ENCODE results near the gene EIF3I.

The EIF3I gene

DNA sequence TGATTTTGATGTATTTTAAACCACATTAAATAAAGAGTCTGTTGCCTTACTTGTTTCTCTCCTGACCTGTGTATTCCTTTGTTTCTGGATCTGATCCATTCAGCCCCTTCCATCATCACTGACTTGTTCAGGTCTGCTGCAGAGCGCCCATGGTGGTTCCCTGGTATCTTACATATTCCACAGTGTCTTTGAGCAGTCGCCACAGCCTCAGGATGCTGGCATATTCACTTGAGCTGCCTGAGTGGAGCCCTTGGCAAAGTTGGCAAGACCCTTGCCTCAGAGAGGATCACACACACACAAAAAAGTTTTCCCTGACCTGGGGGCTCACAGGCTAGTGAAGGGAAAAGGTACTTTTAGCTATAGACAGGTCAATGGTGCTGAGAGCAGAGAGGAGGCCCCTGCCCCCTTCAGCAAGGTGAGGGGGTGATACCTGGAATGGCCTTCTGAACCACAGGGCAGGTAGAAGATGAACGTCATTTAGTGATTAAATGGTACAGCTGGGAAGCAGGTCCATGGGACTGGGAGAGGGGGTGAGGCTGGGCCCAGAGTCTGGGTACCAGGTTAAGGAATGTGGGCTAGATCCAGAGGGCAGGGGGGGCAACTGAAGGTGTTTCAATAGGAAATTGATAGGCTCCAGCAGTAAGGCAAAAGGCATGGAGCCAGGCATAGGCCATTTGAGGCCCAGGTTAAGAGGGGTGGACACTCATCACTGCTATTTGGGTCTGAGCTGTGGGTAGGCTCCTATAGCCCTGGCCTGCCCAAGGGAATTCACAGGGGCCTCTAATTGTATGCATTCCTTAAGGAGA lies 23.8 kb upstream of the EIF3I start:
- no peak for DNase-seq (ENCODE audit: low read depth)

DNA sequence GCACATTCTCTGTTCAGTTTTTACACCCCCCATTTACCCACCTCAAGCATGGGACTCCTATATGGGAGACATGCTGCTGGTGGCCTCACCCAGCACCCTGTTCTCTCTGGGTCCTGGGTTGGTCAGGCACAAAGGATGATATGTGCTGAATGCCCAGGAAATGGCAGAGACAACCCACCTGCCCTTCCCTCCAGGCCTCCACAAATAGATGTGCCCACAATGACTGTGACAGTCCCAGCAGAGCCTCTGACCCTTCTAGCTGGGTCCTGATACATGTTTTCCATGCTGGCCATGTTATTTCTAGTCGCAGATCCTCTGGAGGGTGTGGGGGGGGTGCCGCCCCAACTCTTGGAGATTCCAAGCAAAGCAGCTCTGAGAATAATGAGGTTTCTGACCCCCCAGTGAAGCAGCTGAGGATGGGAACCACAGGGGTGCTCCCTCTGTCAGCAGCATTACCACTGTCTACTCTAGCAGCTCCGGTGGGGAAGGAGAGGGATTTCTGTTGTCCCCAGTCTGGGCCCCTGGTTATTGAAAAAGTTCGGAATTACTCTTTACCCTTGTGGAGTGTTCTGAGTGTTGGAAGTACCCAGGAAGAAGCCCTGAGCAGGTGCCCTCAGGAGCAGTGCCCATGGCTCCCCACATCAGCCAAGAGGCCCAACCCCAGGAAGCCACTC lies 23.0 kb upstream of the EIF3I start:
- DNase-seq (ENCODE audit: low read depth): no peak

DNA sequence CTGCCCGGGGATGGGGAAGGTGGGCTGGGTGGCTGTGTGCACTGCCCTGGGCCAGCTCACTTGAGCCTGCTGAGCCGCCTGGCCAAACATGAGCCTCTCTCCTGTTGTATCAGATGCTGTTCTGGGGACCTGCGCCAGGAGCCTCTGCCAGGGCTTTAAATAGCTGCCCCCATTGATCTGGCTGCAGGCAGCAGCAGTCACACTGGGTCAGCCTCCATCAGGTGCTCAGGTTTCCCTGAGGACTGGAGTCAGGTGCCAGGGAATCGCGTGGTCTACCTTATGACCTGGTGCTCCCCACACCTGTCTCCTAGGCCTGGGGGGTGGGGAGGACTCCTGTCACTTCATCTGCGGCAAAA lies 22.5 kb upstream of the EIF3I start:
- DNase-seq (ENCODE audit: low read depth): no peak

DNA sequence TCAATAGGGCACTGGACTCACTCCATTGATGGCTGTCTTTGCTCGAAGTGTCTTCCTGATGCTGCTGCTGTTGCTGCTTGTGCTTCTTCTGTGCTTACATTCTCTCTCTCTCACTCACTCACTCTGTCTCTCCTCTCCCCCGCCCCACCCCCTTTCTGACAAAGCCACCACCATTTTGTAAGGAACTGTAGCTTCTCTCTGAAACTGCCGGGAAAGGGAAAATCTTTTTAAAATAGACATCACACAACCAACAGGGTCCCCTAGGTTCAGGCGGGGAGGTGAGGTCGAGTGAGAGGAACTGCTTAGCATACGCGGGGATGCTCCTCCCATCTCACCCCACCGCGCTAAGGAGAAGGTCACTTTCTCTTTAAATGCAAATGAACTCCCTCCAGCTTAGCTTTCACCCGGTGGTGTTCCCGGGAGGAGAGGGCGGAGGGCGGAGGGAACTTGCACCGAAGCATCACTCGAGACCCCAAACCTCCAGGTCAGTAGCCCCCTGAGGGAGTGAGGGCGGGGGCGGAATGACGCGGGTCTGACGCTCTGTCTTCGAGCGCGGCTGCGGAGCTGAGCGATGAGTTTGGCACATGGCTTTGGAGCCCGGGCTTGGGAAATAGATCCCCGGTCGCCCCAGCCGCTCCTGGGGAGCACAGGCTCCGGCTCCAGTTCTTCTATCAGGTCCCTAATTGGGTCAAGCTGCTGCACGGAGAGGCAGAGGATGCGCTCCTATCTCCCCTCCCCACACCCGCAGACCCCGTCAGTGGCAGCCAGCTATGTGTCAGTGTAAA lies 21.8 kb upstream of the EIF3I start, which contains the start of gene CCDC28B:
Gene CCDC28B (plus strand): TSS at position 370 of the 785 bp plus-strand sequence. CDS start 1,341 bp downstream, outside the sequence.
- no peak for DNase-seq (ENCODE audit: low read depth)

DNA sequence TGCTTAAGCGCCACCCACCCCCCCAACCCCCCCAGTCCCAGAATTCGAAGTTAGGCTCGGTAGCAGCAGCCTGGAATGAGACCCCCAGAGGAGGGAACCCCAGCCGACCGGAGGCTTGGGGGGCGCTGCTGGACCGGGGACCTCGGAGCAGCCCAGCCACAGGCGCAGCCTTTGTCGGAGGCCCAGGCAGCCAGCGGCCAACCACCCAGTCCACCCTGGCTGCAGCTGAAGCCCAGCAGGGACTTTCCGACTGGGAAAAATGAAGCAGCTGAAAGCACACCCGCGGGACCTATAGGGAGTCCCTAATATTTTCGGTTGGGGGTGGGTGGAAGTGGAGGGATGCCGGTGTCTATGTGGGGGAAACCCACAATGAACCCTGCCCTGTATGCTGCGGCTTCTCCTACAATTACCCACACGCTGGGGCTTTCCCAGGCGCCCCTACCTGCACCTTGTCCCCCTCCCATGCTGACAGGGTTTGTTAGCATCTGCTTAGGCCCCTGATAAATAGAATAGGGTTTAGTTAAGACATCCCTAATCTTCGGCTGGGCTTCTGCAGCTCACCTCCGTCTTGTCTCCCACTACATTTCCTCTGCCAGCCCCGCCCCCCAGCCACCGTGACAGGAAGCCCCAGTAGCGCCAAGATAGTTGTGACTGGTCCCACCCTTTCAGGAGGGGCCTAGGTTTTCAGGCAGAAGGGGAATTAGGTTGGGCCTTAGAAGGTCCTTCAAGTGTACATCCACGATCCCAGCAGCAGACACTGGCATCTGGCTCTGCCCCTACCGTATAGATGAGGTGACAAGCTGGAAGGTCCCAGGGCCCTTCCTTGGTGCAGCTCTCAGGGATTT lies 21.0 kb upstream of the EIF3I start:
- no peak for DNase-seq (ENCODE audit: low read depth)

DNA sequence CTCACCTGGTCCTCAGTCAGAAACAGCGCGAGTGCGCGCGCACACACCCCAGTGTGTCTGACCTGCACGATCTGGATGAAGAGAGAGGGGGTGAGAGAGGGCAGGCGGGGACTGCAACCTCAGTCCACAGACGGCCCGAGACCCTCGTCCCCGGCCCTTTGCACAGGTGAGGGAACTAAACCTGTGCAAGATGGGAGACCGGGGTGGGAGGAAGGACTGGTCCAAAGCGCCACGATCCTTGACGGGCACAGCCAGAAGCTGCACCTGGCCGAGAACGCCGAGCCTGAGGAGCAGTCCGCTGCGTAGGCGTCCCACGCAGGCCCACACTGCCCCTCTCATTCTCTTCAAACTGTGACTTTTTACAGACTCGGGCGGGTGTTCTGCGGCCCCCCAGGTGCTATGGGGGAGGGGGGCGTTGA lies 17.3 kb upstream of the EIF3I start:
- no peak for DNase-seq (ENCODE audit: low read depth)

DNA sequence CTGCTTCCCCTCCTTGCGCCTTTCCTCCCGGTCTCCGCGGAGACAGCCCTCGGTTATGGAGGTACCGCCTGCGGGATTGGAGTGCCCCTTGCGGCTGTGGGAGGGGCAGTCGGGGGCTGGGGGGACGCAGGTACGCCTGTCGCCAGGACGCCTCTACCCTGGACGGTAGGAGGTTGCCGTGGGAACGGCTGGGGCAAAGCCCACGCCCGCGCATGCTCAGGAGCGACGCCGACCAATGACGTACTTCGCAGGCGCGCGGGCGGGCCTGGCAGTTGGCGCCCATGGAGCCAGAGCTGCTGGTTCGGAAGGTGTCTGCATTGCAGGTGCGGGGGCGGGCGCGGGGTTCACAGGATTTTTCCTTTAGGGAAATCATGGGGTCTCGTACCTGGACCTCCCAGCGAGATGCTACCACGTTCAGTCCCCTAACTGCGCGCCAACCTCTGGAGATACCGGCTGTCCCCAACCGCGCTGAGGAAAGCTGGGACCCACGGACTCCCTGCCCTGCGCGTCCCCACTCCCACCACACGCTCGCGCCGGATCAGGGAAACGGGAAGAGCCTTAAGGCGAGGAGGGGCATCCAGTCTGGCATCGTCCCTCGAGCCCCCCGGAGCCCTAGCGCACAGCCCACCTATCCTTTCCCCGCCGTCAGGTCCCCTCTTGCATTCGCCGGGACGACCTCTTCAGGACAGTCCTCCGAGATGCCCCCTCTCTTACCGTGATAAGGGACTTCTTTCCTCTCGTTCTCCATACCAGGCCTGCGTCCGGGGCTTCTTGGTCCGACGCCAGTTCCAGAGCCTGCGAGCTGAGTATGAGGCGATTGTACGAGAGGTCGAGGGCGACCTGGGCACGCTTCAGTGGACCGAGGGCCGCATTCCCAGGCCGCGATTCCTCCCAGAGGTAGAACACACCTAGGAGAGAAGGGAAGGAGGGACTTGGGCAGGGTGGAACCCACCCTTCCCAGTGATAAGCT lies 16.5 kb upstream of the EIF3I start, which contains the start of gene IQCC:
Gene IQCC (plus strand): TSS at position 271 of the 970 bp plus-strand sequence. CDS start 11 bp downstream, at position 282.
- DNase-seq (ENCODE audit: low read depth): peak; percentile 61

DNA sequence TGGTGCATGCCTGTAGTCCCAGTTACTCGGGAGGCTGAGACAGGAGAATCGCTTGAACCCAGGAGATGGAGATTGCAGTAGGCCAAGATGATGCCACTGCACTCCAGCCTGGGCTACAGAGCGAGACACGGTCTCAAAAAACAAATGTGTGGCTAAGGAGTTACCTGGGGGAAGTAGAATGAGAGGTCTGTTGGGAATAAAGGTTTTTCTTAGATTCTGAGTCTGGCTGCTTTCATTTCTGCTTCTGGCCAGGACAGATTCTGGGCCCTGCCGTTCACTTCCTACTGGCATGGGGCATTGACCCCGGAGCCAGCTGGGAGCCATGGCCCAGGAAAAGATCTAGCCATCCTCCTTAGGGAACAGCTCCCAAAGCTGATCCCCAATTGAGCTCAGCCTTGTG lies 13.7 kb upstream of the EIF3I start:
- DNase-seq (ENCODE audit: low read depth): no peak

DNA sequence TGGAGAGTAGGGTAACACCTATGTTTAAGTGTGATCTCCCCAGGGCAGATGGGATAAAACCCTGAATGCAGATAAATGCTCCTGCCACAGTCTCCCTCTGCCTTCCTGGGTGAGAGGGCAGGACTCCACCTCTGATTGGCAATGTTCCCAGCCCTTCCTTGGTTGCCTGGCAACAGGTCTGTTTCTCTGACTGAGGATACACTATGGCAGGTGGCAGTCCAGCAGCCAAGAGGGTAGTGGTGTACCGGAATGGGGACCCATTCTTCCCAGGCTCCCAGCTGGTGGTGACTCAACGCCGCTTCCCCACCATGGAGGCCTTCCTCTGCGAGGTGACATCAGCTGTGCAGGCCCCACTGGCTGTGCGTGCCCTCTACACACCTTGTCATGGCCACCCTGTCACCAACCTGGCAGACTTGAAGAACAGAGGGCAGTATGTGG lies 13.3 kb upstream of the EIF3I start, which contains the start of gene DCDC2B:
Gene DCDC2B (plus strand): TSS at position 199 of the 438 bp plus-strand sequence. CDS start 5 bp downstream, at position 204.
- DNase-seq (ENCODE audit: low read depth): no peak

DNA sequence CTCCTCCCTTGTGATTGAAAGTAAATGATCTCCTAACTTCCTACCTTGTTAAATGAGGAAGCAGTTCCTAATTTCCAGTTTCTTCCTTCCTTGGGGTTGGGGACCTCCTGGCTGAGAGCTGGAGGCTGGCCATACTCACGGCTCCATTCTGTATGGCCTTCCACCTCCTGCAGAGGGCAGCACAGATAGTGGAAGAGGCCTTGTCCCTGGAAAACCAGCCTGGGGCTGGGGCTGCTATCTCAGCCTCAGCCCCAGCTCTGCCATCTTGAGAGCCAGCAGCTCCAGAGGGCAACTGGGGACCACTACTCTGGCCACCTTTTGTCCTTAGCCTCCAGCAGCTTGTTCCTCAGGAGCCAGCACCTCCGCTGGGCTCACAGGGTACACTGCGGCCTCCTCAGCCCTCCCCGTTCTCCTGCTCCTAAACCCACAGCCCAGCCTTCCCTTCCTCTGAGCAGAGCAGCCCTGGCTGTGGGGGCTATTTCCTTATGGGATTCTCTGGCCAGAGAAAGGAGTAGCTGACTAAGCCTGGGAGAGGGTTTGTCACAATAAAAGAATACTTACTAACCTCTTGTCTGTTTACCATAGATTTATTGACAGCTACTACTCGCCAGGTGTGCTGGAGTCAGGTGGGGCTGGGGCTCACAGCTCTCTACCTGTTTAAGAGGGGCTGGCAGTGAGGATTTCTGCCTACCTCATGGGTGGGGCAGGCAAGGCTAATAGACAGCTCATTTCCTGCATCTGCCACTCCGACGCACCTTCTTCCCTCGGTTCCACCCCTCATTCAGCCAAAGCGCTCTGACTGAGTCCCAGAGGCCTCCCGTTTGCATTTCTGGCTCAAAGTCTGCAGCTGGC lies 6.4 kb upstream of the EIF3I start:
- peak; percentile 45 for DNase-seq (ENCODE audit: low read depth)

DNA sequence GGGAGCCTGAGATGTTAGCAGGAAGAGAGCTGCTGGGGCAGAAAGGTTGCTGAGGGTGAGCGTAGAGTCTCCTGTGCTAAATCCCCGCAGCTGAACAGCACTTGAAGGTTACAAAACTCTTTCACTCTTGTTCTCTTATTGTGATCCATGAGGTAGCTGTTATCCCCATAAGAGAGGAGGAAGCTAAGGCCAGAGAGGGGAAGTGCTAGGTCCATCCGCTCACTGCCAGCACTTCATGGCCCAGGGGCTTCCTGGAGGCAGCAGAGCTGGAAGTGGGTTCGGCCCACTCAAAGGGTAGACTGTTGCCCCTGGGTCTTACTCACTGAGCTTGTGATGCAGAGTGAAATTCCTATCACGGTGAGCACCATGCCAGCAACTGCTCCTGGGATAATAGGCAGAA lies 5.6 kb upstream of the EIF3I start:
- no peak for DNase-seq (ENCODE audit: low read depth)

DNA sequence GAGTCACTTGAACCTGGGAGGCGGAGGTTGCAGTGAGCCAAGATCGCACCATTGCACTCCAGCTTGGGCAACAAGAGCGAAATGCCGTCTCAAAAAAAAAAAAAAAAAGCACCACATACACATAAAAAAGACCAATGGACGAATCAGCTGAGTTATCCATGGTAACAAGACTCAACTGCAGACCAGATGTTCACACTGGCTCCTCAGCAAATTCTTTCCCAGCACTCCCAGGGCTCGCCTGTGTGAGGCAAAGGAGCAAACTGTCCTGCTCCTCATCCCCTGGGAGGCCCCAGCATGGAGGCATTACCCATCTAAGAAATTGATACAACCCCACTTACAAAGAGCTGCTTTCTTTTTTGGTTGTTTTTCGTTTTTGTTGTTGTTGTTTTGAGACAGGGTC lies 3.2 kb upstream of the EIF3I start:
- DNase-seq (ENCODE audit: low read depth): no peak

DNA sequence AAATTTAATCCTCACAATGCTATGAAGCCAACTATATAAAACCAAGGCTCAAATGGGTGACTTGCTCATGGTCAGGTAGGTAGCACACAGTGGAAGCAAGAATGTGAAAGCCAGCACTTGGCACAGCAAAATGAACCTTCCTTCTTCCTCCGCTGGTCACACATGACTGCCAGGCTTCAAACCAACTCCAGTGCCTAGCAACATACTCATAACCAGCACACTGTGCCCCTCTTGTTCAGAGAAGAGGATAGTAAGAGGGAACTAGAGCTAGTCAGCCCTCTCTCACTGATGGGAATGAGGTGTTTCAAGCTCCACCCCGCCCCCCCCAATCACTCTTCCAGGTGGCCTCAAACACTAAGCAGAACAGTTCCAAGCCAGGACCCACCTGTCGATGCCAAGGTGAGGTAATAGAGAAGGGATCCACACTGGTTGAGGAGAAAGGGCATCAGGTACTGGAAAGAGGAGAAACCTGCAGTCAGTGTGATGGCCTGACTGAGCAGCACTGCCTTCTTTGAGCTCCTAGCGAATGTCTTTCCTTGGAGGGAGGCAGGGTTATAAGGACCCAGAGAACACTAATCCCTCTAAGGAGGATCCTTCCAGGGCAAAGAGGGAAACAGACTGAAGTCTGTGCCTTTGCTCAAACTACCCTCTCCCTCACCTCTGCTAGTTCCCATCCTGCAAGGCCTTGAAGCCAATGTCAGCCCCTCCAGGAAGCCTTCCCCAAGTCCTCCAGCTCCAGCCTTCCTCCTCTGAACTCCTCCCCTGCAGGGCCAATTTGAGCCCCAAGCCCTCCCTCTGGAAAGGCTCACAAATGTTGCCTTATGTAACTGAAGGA lies 1.2 kb upstream of the EIF3I start:
- no peak for DNase-seq (ENCODE audit: low read depth)

DNA sequence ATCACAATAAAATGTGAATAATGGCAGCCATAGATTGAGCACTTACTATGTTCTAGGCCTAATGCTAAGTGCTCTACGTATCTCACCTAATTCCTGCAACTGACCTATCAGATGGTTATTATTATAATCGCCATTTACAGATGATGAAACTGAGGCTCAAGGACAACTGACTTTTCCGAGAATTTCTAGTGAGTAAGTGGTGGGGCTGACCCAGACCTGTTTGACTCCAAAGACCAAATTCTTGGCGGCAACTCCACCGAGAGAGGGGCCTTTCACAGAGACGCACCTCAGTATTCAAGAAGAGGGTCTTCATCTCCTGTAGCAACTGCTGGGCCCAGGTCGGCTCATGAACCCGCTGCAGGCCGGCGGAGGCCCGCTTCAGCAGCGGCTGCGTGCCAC lies 627 bp upstream of the EIF3I start:
- DNase-seq (ENCODE audit: low read depth): no peak

DNA sequence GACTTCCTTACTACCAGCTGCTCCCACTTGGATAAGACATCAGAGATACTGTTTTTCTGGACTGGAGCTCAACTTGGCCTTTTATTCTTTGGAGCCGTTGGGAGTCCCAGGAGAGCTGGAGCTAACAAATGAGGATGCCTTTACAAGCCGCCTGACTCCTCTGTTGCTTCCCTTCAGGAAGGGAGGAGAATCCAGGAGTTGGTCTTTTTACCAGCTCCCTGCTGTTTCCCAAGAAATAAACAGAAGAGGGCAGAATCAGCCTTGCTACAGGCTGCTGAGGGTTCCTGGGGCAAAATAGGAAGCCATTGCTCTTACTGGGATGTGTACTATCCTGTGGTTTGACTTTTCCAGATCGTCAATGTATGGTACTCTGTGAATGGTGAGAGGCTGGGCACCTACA lies 1.5 kb downstream of the EIF3I start:
- no peak for DNase-seq (ENCODE audit: low read depth)

DNA sequence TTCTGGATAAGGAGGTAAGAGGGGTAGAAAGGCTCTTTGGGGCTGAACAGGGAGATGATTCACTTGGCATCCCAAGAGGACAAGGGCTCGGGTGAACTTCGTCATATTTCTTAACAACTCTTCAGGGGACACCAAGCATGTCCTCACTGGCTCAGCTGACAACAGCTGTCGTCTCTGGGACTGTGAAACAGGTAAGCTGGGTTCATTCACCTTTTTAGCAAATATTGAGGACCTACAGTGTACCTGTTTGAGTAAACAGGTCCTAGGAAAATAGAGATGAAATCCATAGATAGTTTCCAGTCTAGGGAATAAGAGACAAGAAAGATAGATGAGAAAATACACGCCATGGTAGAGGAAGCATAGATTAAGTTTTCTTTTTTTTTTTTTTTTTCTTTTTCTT lies 2.1 kb downstream of the EIF3I start:
- DNase-seq (ENCODE audit: low read depth): no peak

DNA sequence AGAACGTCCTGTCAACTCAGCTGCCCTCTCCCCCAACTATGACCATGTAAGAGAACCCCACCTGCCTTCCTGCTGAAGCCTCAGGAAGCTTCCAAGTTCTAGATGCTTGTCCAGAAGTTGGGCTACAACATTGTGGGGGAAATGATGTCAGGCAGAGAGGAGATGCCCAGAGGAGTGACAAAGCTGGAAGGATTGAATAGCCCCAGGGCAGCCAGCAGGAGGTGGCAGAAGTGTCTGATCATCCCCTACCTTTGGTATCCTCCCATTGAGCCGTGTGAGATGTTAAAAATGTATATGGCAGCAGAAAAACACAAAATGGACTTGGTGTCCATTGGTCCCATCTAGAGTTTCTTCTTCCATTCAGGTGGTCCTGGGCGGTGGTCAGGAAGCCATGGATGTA lies 6.6 kb downstream of the EIF3I start:
- no peak for DNase-seq (ENCODE audit: low read depth)

DNA sequence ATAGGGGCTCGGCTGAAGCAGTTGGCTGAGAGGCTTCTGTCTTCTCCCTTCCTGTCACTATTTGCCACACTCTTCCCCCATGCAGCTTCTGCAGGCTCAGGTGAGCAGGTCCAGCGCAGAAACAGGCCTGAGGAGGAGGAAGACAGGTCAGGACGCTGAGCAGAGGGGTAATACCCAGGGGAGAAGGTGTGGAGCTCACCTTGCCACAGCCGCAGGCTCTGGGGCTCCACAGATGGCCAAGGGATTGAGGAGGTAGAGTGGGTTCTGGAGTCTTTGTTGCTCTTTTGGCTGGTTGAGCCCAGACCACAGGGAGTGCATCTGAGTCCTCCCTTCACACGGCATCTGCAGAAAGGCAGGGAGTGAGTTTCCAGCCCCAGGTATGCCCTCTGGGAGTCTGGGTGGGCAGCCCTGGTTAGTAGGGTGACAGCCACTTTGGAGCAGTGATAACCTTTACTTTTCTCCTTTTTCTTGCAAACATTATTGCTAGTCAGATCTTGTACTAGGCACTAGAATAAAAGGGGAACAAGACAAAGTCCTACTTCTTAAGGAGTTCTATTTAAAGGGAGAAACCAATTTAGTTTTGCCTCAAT lies 9.7 kb downstream of the EIF3I start:
- DNase-seq (ENCODE audit: low read depth): no peak

All from stromal cell of bone marrow (primary cell).